Endothelial cell of umbilical vein (primary cell): ENCODE results near the gene FZR1. TPM values are rescaled to one million over a fixed set of nuclear protein-coding genes. Genes with fewer than 3 reads are reported as not detected.

Experiments
- BruUV-seq: library from RNA; stranded (reverse); fragments of 400-500 nt; replicated peaks from 2 replicates; lab custom pipeline; 2021; lab: Mats Ljungman, UMichigan
- CTCF ChIA-PET: fragments of 300-600, 350-600 bp; sonication (Branson Sonifier 250); formaldehyde crosslinking; loops from one replicate; lab custom pipeline; 2021; ENCODE audit warnings: antibody characterized with exemption, inconsistent platforms; lab: Charles Lee
- POLR2A ChIA-PET: fragments of 300-600, 350-600 bp; sonication (Branson Sonifier 250); formaldehyde crosslinking; loops from one replicate; lab custom pipeline; 2021; ENCODE audit warnings: antibody characterized with exemption, inconsistent platforms; lab: Charles Lee
- DNase-seq: peaks from one replicate; pipeline ENCODE4 v3.0.0-alpha.2; 2011; ENCODE audit warnings: low read depth, low spot score
- FAIRE-seq: peaks from 2 replicates; lab custom pipeline; 2011; peaks lifted over from hg19 to GRCh38; lab: Jason Lieb, UNC
- H2AFZ ChIP-seq: 2 replicates; pipeline ENCODE4 v1.6.0; 2012; ENCODE audit warnings: low read depth, low read length, control low read depth, inconsistent platforms
- H3K27ac ChIP-seq: 2 replicates; pipeline ENCODE4 v1.5.1; 2011; ENCODE audit warnings: low read depth, mild to moderate bottlenecking, control low read depth, low read length, moderate library complexity; ENCODE audit not compliant: insufficient read depth
- H3K27me3 ChIP-seq, 2 experiments: 2 replicates each; pipeline versions ENCODE4 v1.6.0 to v1.6.1; 2011; ENCODE audit warnings: low read length in 2 of 2, mixed read lengths in 1 of 2; ENCODE audit not compliant: control insufficient read depth in 2 of 2, insufficient read depth in 2 of 2
- H3K36me3 ChIP-seq, 2 experiments: 2 replicates in 1 of 2; 3 replicates in 1 of 2; pipeline ENCODE4 v1.5.1; 2011; ENCODE audit warnings: low read length in 2 of 2, mild to moderate bottlenecking in 1 of 2, moderate library complexity in 1 of 2; ENCODE audit not compliant: control insufficient read depth in 2 of 2, insufficient read depth in 2 of 2; ENCODE audit errors: extremely low read depth in 1 of 2
- H3K4me1 ChIP-seq: 3 replicates; pipeline ENCODE4 v1.5.1; 2011; ENCODE audit warnings: mild to moderate bottlenecking, low read length; ENCODE audit not compliant: control insufficient read depth, insufficient read depth; ENCODE audit errors: extremely low read depth
- H3K4me2 ChIP-seq: 2 replicates; pipeline ENCODE4 v1.6.1; 2011; ENCODE audit warnings: low read length, control low read depth, mixed read lengths; ENCODE audit not compliant: insufficient read depth
- H3K4me3 ChIP-seq, 3 experiments: fragments of 200-600 bp in 1 of 3; sonication (generic), shearing (Covaris generic) in 1 of 3; replicated peaks in 1 of 3; 2 replicates each; pipeline ENCODE4 v1.5.1; 2011 to 2016; ENCODE audit warnings: control low read depth in 3 of 3, low read length in 3 of 3, mild to moderate bottlenecking in 2 of 3, inconsistent platforms in 1 of 3, low read depth in 1 of 3, moderate library complexity in 1 of 3; ENCODE audit not compliant: insufficient read depth in 1 of 3
- H3K79me2 ChIP-seq: 2 replicates; pipeline ENCODE4 v1.6.0; 2012; ENCODE audit warnings: low read length, inconsistent platforms; ENCODE audit not compliant: control insufficient read depth, insufficient read depth
- H3K9ac ChIP-seq: replicated peaks from 2 replicates; pipeline ENCODE3; 2011; ENCODE audit warnings: low read length, control low read depth; ENCODE audit not compliant: insufficient read depth; ENCODE audit errors: extremely low read depth
- H3K9me1 ChIP-seq: replicated peaks from 3 replicates; pipeline ENCODE4 v1.6.0; 2011; ENCODE audit warnings: mild to moderate bottlenecking, low read length; ENCODE audit not compliant: control insufficient read depth, insufficient read depth; ENCODE audit errors: extremely low read depth
- H3K9me3 ChIP-seq: replicated peaks from 2 replicates; pipeline ENCODE4 v1.5.1; 2012; ENCODE audit warnings: low read length, inconsistent platforms; ENCODE audit not compliant: control insufficient read depth, insufficient read depth
- H4K20me1 ChIP-seq: replicated peaks from 2 replicates; pipeline ENCODE3; 2011; ENCODE audit warnings: mild to moderate bottlenecking, low read length; ENCODE audit not compliant: control insufficient read depth, insufficient read depth; ENCODE audit errors: extremely low read depth
- CTCF ChIP-seq, 2 donors: IDR thresholded peaks; 1 replicate in 1 of 2; 2 replicates in 1 of 2; pipeline ENCODE4 v1.5.1; 2011; ENCODE audit warnings: low read length in 2 of 2, mild to moderate bottlenecking in 2 of 2, moderate library complexity in 2 of 2, control low read depth in 1 of 2, inconsistent platforms in 1 of 2, low read depth in 1 of 2; ENCODE audit not compliant: insufficient read depth in 1 of 2; ENCODE audit errors: extremely low read depth in 1 of 2
- EZH2 ChIP-seq: IDR thresholded peaks from 2 replicates; pipeline ENCODE4 v1.6.1; 2012; ENCODE audit warnings: borderline replicate concordance, low read depth, mild to moderate bottlenecking, moderate library complexity, low read length, inconsistent platforms; ENCODE audit not compliant: severe bottlenecking
- FOS ChIP-seq: IDR thresholded peaks from 2 replicates; pipeline ENCODE4 v1.6.1; 2011; ENCODE audit warnings: mild to moderate bottlenecking, low read length, moderate library complexity, borderline replicate concordance; ENCODE audit not compliant: insufficient read depth
- GATA2 ChIP-seq: IDR thresholded peaks from 2 replicates; pipeline ENCODE4 v1.7.0; 2011; ENCODE audit warnings: low read depth, mild to moderate bottlenecking, moderate library complexity, mixed read lengths, low read length; ENCODE audit not compliant: insufficient read length, insufficient read depth
- JUN ChIP-seq: IDR thresholded peaks from 2 replicates; pipeline ENCODE4 v1.6.1; 2011; ENCODE audit warnings: borderline replicate concordance, low read depth; ENCODE audit not compliant: insufficient read length, insufficient read depth
- MAX ChIP-seq: IDR thresholded peaks from 2 replicates; pipeline ENCODE4 v1.6.1; 2011; ENCODE audit not compliant: insufficient read depth, insufficient read length
- MYC ChIP-seq: IDR thresholded peaks from one replicate; pipeline ENCODE4 v1.6.1; 2011; ENCODE audit warnings: mild to moderate bottlenecking, low read depth, low read length
- POLR2A ChIP-seq: IDR thresholded peaks from 2 replicates; pipeline ENCODE4 v1.6.1; 2012; ENCODE audit warnings: low read depth, mild to moderate bottlenecking, control low read depth, low read length
- POLR2AphosphoS5 ChIP-seq: IDR thresholded peaks from 2 replicates; pipeline ENCODE4 v1.6.1; 2012; ENCODE audit warnings: low read depth, mild to moderate bottlenecking, control low read depth, low read length, moderate library complexity; ENCODE audit not compliant: insufficient read depth
- dilution Hi-C: fragments of 300-500 bp; cut with MboI; formaldehyde crosslinking; loops from one replicate; pipeline ENCODE4 v1.15.0; 2019; ENCODE audit warnings: low sequenced_read_pairs; ENCODE audit not compliant: extremely low pct_ligation_motif_present
- intact Hi-C: fragments of 100-400 bp; cut with micrococcal nuclease; formaldehyde crosslinking; loops from one replicate; pipeline ENCODE4 v1.10.0; 2022
- polyA plus RNA-seq, 4 experiments: library from polyadenylated mRNA; depleted of rRNA in 3 of 4; stranded (reverse) in 3 of 4; unstranded in 1 of 4; fragments of >200 nt; gene quantifications; 2 replicates each; pipeline versions ENCODE4 v1.2.1 to v1.2.3, GENCODE V29; 2011 to 2012; ENCODE audit warnings: missing spikeins in 1 of 4
- total RNA-seq: library from RNA; stranded (reverse); gene quantifications from 2 replicates; pipeline ENCODE4 v1.2.3, GENCODE V29; 2021

FZR1 gene
- total and polyA plus RNA-seq, 2 donors (not counting 3 experiments of a cell fraction or from before 2014, with no cell fraction given), result 35.9 to 60.4 TPM

- Histone ChIP-seq H3K79me2 (no peaks in the 10 kb centered on the region), H4K20me1 (no peaks in the 10 kb centered on the region), H3K27ac (no peak overlapping the region), H3K27me3 (no peaks in the 10 kb centered on the region), H3K4me3 (no peak overlapping the region), H3K9me3 (no peaks in the 10 kb centered on the region), H3K4me2 (no peak overlapping the region), H3K9me1 (no peaks in the 10 kb centered on the region), H3K9ac (no peak overlapping the region), H3K4me1 (no peaks in the 10 kb centered on the region), H3K36me3 (peaks cover 9 to 46% of the 10 kb centered on the region in 2 experiments), H2AFZ (no peak overlapping the region)
- dilution Hi-C loops, result no loop called here
- DNase-seq (no peak), FAIRE-seq (no peak)
- BruUV-seq, result no TSS peak
- ChIA-PET CTCF (no interaction called here), POLR2A (no interaction called here)
- no peak for TF ChIP-seq EZH2
- no peak for TF ChIP-seq MYC
- TF ChIP-seq POLR2AphosphoS5, result no peak
- TF ChIP-seq CTCF (IDR thresholded peaks at IDR 0.05; ENCODE audit: extremely low read depth in 1 of 2, insufficient read depth in 1 of 2, low read depth in 1 of 2, low read length in 2 of 2), result no peak
- TF ChIP-seq JUN, result no peak
- no peak for TF ChIP-seq GATA2
- no peak for TF ChIP-seq FOS
- no peak for TF ChIP-seq MAX
- TF ChIP-seq POLR2A, result no peak
- intact Hi-C loops, result no loop called here
These were observed 27.6 kb downstream of the FZR1 start for GRCh38 chr19:3533563-3534216.
